Loucy (cell line): Measurements from ENCODE around the gene ZBTB16.

Experiments
- H2AFZ ChIP-seq: fragments of 200-600 bp; sonication (generic); 2 replicates; pipeline ENCODE4 v1.6.0; 2016; ENCODE audit warnings: antibody characterized with exemption, mild to moderate bottlenecking, low read length, moderate library complexity
- H3F3A ChIP-seq: fragments of 200-600 bp; 2 replicates; pipeline ENCODE4 v1.6.0; 2016; ENCODE audit warnings: antibody characterized with exemption, low read depth, mild to moderate bottlenecking
- H3K27me3 ChIP-seq: fragments of 200-600 bp; sonication (generic); 2 replicates; pipeline ENCODE4 v1.6.1; 2014; ENCODE audit warnings: low read length, mild to moderate bottlenecking; ENCODE audit not compliant: insufficient read depth, poor library complexity, severe bottlenecking
- H3K36me3 ChIP-seq: fragments of 200-600 bp; sonication (generic); 2 replicates; pipeline ENCODE4 v1.6.1; 2016; ENCODE audit warnings: low read length; ENCODE audit not compliant: insufficient read depth
- H3K4me1 ChIP-seq: fragments of 200-600 bp; sonication (generic); 2 replicates; pipeline ENCODE4 v1.5.1; 2014; ENCODE audit warnings: low read length, mild to moderate bottlenecking; ENCODE audit not compliant: insufficient read depth, poor library complexity, severe bottlenecking
- H3K4me2 ChIP-seq: fragments of 200-600 bp; sonication (generic); 2 replicates; pipeline ENCODE4 v1.6.0; 2014; ENCODE audit warnings: antibody characterized with exemption, low read length, low read depth, mild to moderate bottlenecking; ENCODE audit not compliant: poor library complexity, severe bottlenecking
- H3K4me3 ChIP-seq: fragments of 200-600 bp; sonication (generic); 2 replicates; pipeline ENCODE4 v1.5.1; 2014; ENCODE audit warnings: low read length, mild to moderate bottlenecking, mixed read lengths; ENCODE audit not compliant: poor library complexity, severe bottlenecking
- H3K79me2 ChIP-seq: fragments of 200-600 bp; sonication (generic); 2 replicates; pipeline ENCODE4 v1.6.1; 2014; ENCODE audit warnings: low read length; ENCODE audit not compliant: insufficient read depth
- H3K9ac ChIP-seq: fragments of 200-600 bp; sonication (generic); 2 replicates; pipeline ENCODE4 v1.6.0; 2014; ENCODE audit warnings: mild to moderate bottlenecking, low read depth, low read length, moderate library complexity; ENCODE audit not compliant: poor library complexity, severe bottlenecking
- H3K9me2 ChIP-seq: fragments of 200-600 bp; sonication (generic); replicated peaks from 2 replicates; pipeline ENCODE4 v1.6.1; 2016; ENCODE audit warnings: low read depth, low read length, mixed read lengths
- H3K9me3 ChIP-seq: fragments of 200-600 bp; sonication (generic); 2 replicates; pipeline ENCODE4 v1.6.1; 2014; ENCODE audit warnings: mild to moderate bottlenecking, antibody characterized with exemption, low read length, low read depth; ENCODE audit not compliant: insufficient read depth
- H4K20me1 ChIP-seq: fragments of 200-600 bp; sonication (generic); 2 replicates; pipeline ENCODE4 v1.6.0; 2014; ENCODE audit warnings: antibody characterized with exemption, low read length, mild to moderate bottlenecking; ENCODE audit not compliant: insufficient read depth, poor library complexity, severe bottlenecking
- CTCF ChIP-seq: fragments of 200-600 bp; sonication (generic); conservative IDR thresholded peaks from 2 replicates; pipeline ENCODE4 v1.5.1; 2014; ENCODE audit warnings: mild to moderate bottlenecking, antibody characterized with exemption, low read length
- EZH2phosphoT487 ChIP-seq: fragments of 200-600 bp; IDR thresholded peaks from 2 replicates; pipeline ENCODE4 v1.6.1; 2018; ENCODE audit warnings: antibody characterized with exemption, mild to moderate bottlenecking, moderate library complexity, borderline replicate concordance

The ZBTB16 gene

DNA sequence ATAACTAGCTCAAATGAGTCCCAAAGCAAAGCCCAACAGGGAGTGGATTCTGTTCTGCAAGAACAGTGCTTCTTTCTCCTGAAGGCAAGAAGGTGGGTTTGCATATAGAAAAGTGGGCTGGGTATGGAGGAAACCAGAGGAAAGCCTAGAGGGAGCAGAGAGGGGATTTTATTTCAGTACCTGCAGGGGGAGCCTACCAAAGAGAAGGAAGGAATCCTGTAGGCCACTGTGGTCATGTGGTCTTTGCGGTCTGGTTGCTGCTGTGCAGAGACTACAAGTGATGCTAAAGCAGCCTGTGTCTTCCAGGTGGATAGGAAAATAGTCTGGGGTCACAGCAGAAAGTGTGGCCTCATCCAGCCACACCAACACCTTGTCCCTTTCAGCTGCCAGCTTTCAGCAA lies 33.2 kb upstream of the ZBTB16 start:
- Histone ChIP-seq H3K27me3 (no peaks in the 10 kb centered on the region), H3K4me2 (peak overlapping the region; percentile 9), H3K79me2 (no peaks in the 10 kb centered on the region), H3K9me2 (no peaks in the 10 kb centered on the region), H3K4me3 (no peak overlapping the region), H3K4me1 (peaks cover 19% of the 10 kb centered on the region), H4K20me1 (no peaks in the 10 kb centered on the region), H3K36me3 (no peaks in the 10 kb centered on the region), H3K9ac (no peak overlapping the region), H3K9me3 (no peaks in the 10 kb centered on the region), H3F3A (no peaks in the 10 kb centered on the region), H2AFZ (no peak overlapping the region)
- TF ChIP-seq EZH2phosphoT487, result no peak
- peak; percentile 68 for TF ChIP-seq CTCF

DNA sequence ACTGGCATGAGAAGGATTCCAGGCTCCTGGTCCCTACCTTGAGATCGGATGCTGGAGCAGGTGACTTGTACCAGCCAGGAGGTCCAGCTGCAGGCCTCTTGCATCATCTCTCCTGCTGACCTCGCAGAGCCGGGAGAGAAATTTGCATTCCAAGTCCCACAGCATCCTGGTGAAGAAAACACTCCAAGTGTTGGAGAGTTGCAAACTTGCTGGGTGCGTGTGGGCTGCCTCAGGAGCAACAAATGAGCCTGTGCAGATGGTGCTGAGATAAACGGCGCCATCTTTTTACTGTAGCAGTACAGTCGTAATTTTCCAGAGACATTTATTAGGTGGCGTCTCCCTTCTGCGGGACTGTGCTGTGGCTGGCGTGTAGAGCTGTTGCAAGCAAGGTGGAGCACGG lies 32.1 kb upstream of the ZBTB16 start:
- Histone ChIP-seq H3K4me2 (no peak overlapping the region), H3K9me2 (no peaks in the 10 kb centered on the region), H3K9me3 (no peaks in the 10 kb centered on the region), H3K27me3 (no peaks in the 10 kb centered on the region), H3K79me2 (no peaks in the 10 kb centered on the region), H3K36me3 (no peaks in the 10 kb centered on the region), H3K4me1 (peaks cover 19% of the 10 kb centered on the region), H2AFZ (no peak overlapping the region), H4K20me1 (no peaks in the 10 kb centered on the region), H3K9ac (no peak overlapping the region), H3F3A (no peaks in the 10 kb centered on the region), H3K4me3 (no peak overlapping the region)
- TF ChIP-seq CTCF (no peak), EZH2phosphoT487 (no peak)

DNA sequence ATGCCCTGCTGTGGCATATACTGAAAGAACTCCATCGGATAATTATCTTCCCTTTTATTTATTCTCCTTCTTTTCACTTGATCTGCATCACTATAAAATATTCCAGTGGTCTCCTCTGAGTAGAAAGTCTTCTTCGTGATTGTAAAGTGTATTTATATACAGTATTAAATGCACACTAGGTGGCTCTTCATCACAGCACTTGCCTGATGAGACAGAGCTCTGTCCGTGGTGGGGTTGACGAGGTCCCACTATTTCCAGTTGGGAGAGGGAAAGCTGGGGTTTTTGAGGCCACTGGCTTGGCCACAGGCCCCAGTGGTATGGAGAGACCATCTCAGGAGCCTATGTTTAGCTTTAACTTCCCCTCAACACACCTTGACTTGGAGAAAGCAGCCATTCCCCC lies 31.6 kb upstream of the ZBTB16 start:
- H2AFZ ChIP-seq, result no peak overlapping the region
- no peaks in the 10 kb centered on the region for H3K79me2 ChIP-seq
- no peak overlapping the region for H3K4me3 ChIP-seq

More for the DNA sequence above, 31.6 kb upstream of the ZBTB16 start:
- Histone ChIP-seq H4K20me1 (no peaks in the 10 kb centered on the region), H3K9ac (no peak overlapping the region), H3K9me2 (no peaks in the 10 kb centered on the region), H3K27me3 (no peaks in the 10 kb centered on the region), H3K4me2 (no peak overlapping the region), H3K9me3 (no peaks in the 10 kb centered on the region), H3K4me1 (peaks cover 19% of the 10 kb centered on the region), H3K36me3 (no peaks in the 10 kb centered on the region), H3F3A (no peaks in the 10 kb centered on the region)
- TF ChIP-seq CTCF (peak; percentile 61), EZH2phosphoT487 (no peak)
